PC-3 (cell line): ENCODE results near the gene CACHD1. TPM values are rescaled to one million over a fixed set of nuclear protein-coding genes. Genes with fewer than 3 reads are reported as not detected.
"Not testable (repeated sequence)": the region's sequence is repeated elsewhere in the genome, so short reads cannot be mapped to it uniquely, and the experiment has no call there.

Experiments
- ATAC-seq: fragments of 200-7000 bp; cut with Tn5 transposase; 2 replicates; pipeline ENCODE4 v1.9.1; 2020; ENCODE audit warnings: mild to moderate bottlenecking, moderate library complexity
- BruUV-seq: library from RNA; stranded (reverse); fragments of 400-500 nt; replicated peaks from 2 replicates; lab custom pipeline; 2021; lab: Mats Ljungman, UMichigan
- CTCF ChIA-PET: fragments of 300-600 bp; sonication (Branson Sonifier 250); formaldehyde crosslinking; loops from one replicate; lab custom pipeline; 2022; ENCODE audit warnings: antibody characterized with exemption; lab: Charles Lee
- POLR2A ChIA-PET: fragments of 300-600 bp; sonication (Branson Sonifier 250); formaldehyde crosslinking; loops from one replicate; lab custom pipeline; 2022; ENCODE audit warnings: antibody characterized with exemption; ENCODE audit not compliant: unreplicated experiment; lab: Charles Lee
- DNase-seq: peaks from one replicate; pipeline ENCODE4 v3.0.0-alpha.2; 2015
- H2AFZ ChIP-seq: fragments of 300-600 bp; sonication (generic); 2 replicates; pipeline ENCODE4 v1.6.0; 2016; ENCODE audit warnings: antibody characterized with exemption, low read length
- H3F3A ChIP-seq: fragments of 300-600 bp; sonication (generic); one replicate; pipeline ENCODE4 v1.6.0; 2017; ENCODE audit warnings: antibody characterized with exemption, low read length, control low read depth, mild to moderate bottlenecking; ENCODE audit not compliant: unreplicated experiment
- H3K27ac ChIP-seq: fragments of 300-600 bp; sonication (generic); 2 replicates; pipeline ENCODE4 v1.5.1; 2016; ENCODE audit warnings: mild to moderate bottlenecking, low read length
- H3K27me3 ChIP-seq: fragments of 300-600 bp; sonication (generic); 2 replicates; pipeline ENCODE4 v1.6.1; 2016; ENCODE audit warnings: low read length, mixed read lengths
- H3K36me3 ChIP-seq: fragments of 300-600 bp; sonication (generic); 2 replicates; pipeline ENCODE4 v1.6.1; 2016; ENCODE audit warnings: low read depth, mixed run types, low read length, mixed read lengths
- H3K4me1 ChIP-seq: fragments of 300-600 bp; sonication (generic); 2 replicates; pipeline ENCODE4 v1.5.1; 2016; ENCODE audit warnings: low read length; ENCODE audit not compliant: insufficient read depth
- H3K4me2 ChIP-seq: fragments of 300-600 bp; sonication (generic); 2 replicates; pipeline ENCODE4 v1.6.0; 2016; ENCODE audit warnings: low read length
- H3K4me3 ChIP-seq: fragments of 300-600 bp; sonication (generic); 2 replicates; pipeline ENCODE4 v1.5.1; 2016; ENCODE audit warnings: mild to moderate bottlenecking, low read length, mixed read lengths
- H3K79me2 ChIP-seq: fragments of 300-600 bp; sonication (generic); 2 replicates; pipeline ENCODE4 v1.6.1; 2017; ENCODE audit warnings: low read length, mixed read lengths
- H3K9ac ChIP-seq: fragments of 300-600 bp; sonication (generic); 2 replicates; pipeline ENCODE4 v1.6.0; 2016; ENCODE audit warnings: mild to moderate bottlenecking, low read length
- H3K9me2 ChIP-seq: fragments of 300-600 bp; sonication (generic); replicated peaks from 2 replicates; pipeline ENCODE4 v1.6.1; 2016; ENCODE audit warnings: mixed run types, low read length, mixed read lengths
- H3K9me3 ChIP-seq: fragments of 300-600 bp; sonication (generic); 2 replicates; pipeline ENCODE4 v1.6.1; 2016; ENCODE audit warnings: low read length, mixed read lengths
- H4K20me1 ChIP-seq: fragments of 300-600 bp; sonication (generic); 2 replicates; pipeline ENCODE4 v1.6.1; 2016; ENCODE audit warnings: low read length, mixed read lengths
- CTCF ChIP-seq: fragments of 300-600 bp; sonication (generic); conservative IDR thresholded peaks from 2 replicates; pipeline ENCODE4 v1.5.1; 2017; ENCODE audit warnings: antibody characterized with exemption, low read depth, mild to moderate bottlenecking, low read length
- EZH2 ChIP-seq: fragments of 300-600 bp; sonication (generic); IDR thresholded peaks from one replicate; pipeline ENCODE4 v1.6.1; 2017; ENCODE audit warnings: antibody characterized with exemption, mild to moderate bottlenecking, low read length; ENCODE audit not compliant: unreplicated experiment
- EZH2phosphoT487 ChIP-seq: fragments of 300-600 bp; sonication (generic); IDR thresholded peaks from 2 replicates; pipeline ENCODE4 v1.6.1; 2018; ENCODE audit warnings: mild to moderate bottlenecking, antibody characterized with exemption, low read length, borderline replicate concordance
- intact Hi-C: fragments of 100-400 bp; cut with micrococcal nuclease; formaldehyde crosslinking; loops from 2 replicates; pipeline ENCODE4 v1.9.0; 2023
- total RNA-seq: library from RNA; depleted of rRNA; stranded (reverse); fragments of >200 nt; gene quantifications from 2 replicates; pipeline ENCODE4 v1.2.3, GENCODE V29; 2014

CACHD1 gene
- total RNA-seq, 1 experiment from 2014 or later, result 6.6 TPM

DNA sequence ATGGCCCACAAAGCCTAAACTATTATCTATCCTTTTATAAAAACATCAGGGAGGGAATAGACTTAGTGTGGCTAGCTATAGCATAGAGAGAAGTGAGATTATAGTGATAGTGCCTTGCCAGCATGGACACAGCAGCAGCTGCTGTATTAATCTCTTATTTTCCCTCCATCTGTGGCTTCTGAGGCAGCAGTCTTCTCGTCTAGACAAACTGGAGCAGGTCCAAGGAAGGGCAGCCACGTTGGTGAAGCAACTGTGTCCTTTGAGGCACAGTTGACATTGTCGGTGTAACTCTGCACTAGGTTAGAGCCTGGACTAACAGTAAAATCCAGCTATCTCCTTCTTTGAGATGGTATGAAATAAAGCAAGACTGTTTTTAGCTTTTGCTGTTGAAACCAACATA is 131.3 kb downstream of the CACHD1 start:
- TF ChIP-seq EZH2phosphoT487, result no peak
- TF ChIP-seq CTCF, result no peak
- TF ChIP-seq EZH2, result no peak
- no peak for ATAC-seq
- Histone ChIP-seq H3K9ac (no peak overlapping the region), H3K79me2 (no peaks in the 10 kb centered on the region), H3K27me3 (no peaks in the 10 kb centered on the region), H3K9me2 (no peaks in the 10 kb centered on the region), H3K9me3 (no peaks in the 10 kb centered on the region), H2AFZ (no peak overlapping the region), H3K4me2 (no peak overlapping the region), H4K20me1 (no peaks in the 10 kb centered on the region), H3K36me3 (no peaks in the 10 kb centered on the region), H3K4me3 (no peak overlapping the region), H3K27ac (no peak overlapping the region), H3K4me1 (no peaks in the 10 kb centered on the region), H3F3A (no peaks in the 10 kb centered on the region)
- ChIA-PET POLR2A (no interaction called here), CTCF (no interaction called here)
- no TSS peak for BruUV-seq
- DNase-seq, result no peak
- intact Hi-C loops, result no loop called here

DNA sequence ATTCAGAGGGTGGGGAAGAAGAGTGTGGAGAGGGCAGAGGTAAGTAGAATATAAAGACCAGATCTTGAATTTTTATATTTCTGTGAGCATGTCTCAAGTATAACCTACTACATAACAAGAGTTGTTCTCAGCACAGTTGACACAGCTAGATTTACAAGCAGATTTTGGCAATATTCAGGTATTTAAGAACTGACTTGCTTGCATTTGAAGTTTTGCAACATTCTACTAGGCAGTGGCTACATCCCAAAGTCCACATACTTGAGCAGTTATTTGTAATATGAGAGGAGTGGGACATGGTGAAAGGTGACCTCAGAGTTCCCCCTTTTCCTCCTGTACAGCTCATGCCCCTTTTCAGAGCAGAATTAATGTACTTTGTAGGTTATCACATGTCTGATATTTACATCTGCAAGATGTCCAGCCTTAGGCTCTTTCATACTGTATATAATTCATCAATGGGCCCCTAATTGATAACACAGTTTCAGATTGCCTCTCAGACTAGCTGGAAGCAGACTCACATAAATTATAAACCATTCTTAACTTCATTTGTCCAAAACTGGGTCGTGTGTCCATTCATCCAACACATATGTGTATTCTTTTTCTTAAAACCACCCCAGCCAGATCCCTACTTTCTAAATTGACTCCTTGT is 138.2 kb downstream of the CACHD1 start:
- CTCF ChIA-PET, result no interaction called here
- intact Hi-C loops, result no loop called here
- POLR2A ChIA-PET, result no interaction called here
- Histone ChIP-seq H3K36me3 (no peaks in the 10 kb centered on the region), H3K4me3 (no peak overlapping the region), H3K9me2 (no peaks in the 10 kb centered on the region), H4K20me1 (no peaks in the 10 kb centered on the region), H3F3A (no peaks in the 10 kb centered on the region), H2AFZ (no peak overlapping the region), H3K79me2 (no peaks in the 10 kb centered on the region), H3K9me3 (no peaks in the 10 kb centered on the region), H3K27me3 (no peaks in the 10 kb centered on the region), H3K4me2 (no peak overlapping the region), H3K9ac (no peak overlapping the region), H3K4me1 (no peaks in the 10 kb centered on the region), H3K27ac (no peak overlapping the region)
- DNase-seq (no peak), ATAC-seq (peak; percentile 27; the same call in 1 of the 2 replicates)
- BruUV-seq, result no TSS peak
- TF ChIP-seq EZH2phosphoT487, result no peak
- no peak for TF ChIP-seq CTCF
- no peak for TF ChIP-seq EZH2

DNA sequence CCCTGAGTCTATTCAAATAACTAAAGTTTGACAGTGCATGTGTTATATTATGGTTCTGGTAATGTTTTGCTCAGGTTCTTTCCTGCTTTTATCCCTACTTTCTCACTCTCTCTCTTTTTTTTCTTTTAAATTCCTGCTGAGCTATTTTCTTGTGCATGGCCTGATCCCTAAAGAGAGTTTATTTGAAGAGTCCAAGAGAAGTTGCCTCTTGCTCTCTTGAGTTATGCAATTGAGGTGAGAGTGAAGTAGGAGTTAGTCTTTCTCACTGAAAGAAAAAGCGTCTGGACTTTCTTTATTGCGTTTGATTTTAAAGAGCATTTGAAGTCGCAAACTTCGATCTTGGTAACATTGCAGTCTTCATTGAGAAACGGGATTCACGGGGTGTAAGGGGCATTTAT is 138.7 kb downstream of the CACHD1 start:
- Histone ChIP-seq H3K27ac (no peak overlapping the region), H3K4me1 (peaks cover 2% of the 10 kb centered on the region; the same call in 1 of the 2 replicates), H3F3A (no peaks in the 10 kb centered on the region), H3K79me2 (no peaks in the 10 kb centered on the region), H3K36me3 (no peaks in the 10 kb centered on the region), H3K27me3 (no peaks in the 10 kb centered on the region), H3K9me3 (no peaks in the 10 kb centered on the region), H3K4me3 (no peak overlapping the region), H4K20me1 (no peaks in the 10 kb centered on the region), H3K9ac (no peak overlapping the region), H3K4me2 (no peak overlapping the region), H3K9me2 (no peaks in the 10 kb centered on the region), H2AFZ (no peak overlapping the region)
- ChIA-PET CTCF (no interaction called here), POLR2A (no interaction called here)
- intact Hi-C loops, result no loop called here
- BruUV-seq, result no TSS peak
- no peak for TF ChIP-seq EZH2
- TF ChIP-seq CTCF, result no peak
- no peak for TF ChIP-seq EZH2phosphoT487
- no peak for ATAC-seq
- no peak for DNase-seq

DNA sequence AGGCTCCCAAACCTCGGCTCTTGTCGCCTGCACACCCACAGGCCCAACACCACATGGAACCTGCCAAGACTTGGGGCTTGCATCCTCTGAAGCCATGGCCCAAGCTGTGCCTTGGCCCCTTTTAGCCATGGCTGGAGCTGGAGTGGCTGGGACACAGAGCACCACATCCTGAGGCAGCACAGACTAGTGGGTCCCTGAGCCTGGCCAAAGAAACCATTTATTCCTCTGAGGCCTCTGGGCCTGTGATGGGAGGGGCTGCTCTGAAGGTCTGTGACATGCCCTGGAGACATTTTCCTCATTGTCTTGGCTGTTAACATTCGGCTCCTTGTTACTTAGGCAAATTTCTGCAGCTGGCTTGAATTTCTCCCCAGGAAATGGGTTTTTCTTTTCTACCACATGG is 141.0 kb downstream of the CACHD1 start:
- H3K4me1 ChIP-seq, H3F3A ChIP-seq, POLR2A ChIA-PET, H3K9ac ChIP-seq, H3K4me2 ChIP-seq, BruUV-seq, H3K4me3 ChIP-seq, CTCF ChIA-PET, H2AFZ ChIP-seq, H3K9me2 ChIP-seq, DNase-seq, H3K36me3 ChIP-seq, intact Hi-C loops, H3K27me3 ChIP-seq, H4K20me1 ChIP-seq, H3K79me2 ChIP-seq, ATAC-seq, H3K9me3 ChIP-seq, H3K27ac ChIP-seq: not testable (repeated sequence)
